PFSK-1 (cell line): ENCODE measurements around the gene RBCK1.

Source experiments
- FOXP2 ChIP-seq: optimal IDR thresholded peaks from 2 replicates; pipeline ENCODE3; 2011; ENCODE audit warnings: borderline replicate concordance, control low read depth, inconsistent platforms; ENCODE audit not compliant: insufficient read depth; ENCODE audit errors: extremely low read length, extremely low read depth
- POLR2AphosphoS5 ChIP-seq: IDR thresholded peaks from 2 replicates; pipeline ENCODE4 v1.6.1; 2012; ENCODE audit warnings: low read depth, mild to moderate bottlenecking, control low read depth, low read length, moderate library complexity
- SIN3A ChIP-seq: IDR thresholded peaks from 2 replicates; pipeline ENCODE4 v1.6.1; 2012; ENCODE audit warnings: mild to moderate bottlenecking, low read length, moderate library complexity, borderline replicate concordance; ENCODE audit not compliant: insufficient read depth
- TAF1 ChIP-seq: IDR thresholded peaks from 2 replicates; pipeline ENCODE4 v1.6.1; 2012; ENCODE audit warnings: low read length, control low read depth, borderline replicate concordance; ENCODE audit not compliant: insufficient read depth
- TF ChIP-seq, protein P1 (sequence below), 2 experiments: IDR thresholded peaks; 2 replicates each; pipeline versions ENCODE4 v1.6.1 to v1.8.0; 2011 to 2012; ENCODE audit warnings: low read depth in 2 of 2, low read length in 2 of 2, control low read depth in 1 of 2, inconsistent platforms in 1 of 2, mild to moderate bottlenecking in 1 of 2, moderate library complexity in 1 of 2; ENCODE audit not compliant: insufficient read depth in 1 of 2

Gene RBCK1

DNA sequence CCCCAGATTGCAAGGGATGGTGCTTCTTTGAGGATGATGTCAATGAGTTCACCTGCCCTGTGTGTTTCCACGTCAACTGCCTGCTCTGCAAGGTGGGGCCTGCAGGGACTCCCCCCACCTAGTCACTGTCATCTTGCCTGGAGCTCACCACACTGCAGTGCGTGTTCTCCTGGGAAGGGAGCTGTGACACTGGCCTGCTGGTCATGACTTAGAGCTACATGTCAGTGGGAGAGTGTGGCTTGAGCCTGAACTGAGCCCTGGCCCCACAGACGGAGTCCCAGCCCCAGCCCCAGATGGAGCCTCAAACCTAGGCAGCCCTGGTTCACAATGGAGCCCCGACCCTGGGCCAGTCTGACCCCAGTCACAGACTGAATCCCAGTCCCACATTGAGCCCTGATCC lies 19.3 kb downstream of the RBCK1 start:
- TF ChIP-seq TAF1 (no peak), FOXP2 (no peak), POLR2AphosphoS5 (no peak), SIN3A (no peak)
- TF ChIP-seq, protein P1, sequence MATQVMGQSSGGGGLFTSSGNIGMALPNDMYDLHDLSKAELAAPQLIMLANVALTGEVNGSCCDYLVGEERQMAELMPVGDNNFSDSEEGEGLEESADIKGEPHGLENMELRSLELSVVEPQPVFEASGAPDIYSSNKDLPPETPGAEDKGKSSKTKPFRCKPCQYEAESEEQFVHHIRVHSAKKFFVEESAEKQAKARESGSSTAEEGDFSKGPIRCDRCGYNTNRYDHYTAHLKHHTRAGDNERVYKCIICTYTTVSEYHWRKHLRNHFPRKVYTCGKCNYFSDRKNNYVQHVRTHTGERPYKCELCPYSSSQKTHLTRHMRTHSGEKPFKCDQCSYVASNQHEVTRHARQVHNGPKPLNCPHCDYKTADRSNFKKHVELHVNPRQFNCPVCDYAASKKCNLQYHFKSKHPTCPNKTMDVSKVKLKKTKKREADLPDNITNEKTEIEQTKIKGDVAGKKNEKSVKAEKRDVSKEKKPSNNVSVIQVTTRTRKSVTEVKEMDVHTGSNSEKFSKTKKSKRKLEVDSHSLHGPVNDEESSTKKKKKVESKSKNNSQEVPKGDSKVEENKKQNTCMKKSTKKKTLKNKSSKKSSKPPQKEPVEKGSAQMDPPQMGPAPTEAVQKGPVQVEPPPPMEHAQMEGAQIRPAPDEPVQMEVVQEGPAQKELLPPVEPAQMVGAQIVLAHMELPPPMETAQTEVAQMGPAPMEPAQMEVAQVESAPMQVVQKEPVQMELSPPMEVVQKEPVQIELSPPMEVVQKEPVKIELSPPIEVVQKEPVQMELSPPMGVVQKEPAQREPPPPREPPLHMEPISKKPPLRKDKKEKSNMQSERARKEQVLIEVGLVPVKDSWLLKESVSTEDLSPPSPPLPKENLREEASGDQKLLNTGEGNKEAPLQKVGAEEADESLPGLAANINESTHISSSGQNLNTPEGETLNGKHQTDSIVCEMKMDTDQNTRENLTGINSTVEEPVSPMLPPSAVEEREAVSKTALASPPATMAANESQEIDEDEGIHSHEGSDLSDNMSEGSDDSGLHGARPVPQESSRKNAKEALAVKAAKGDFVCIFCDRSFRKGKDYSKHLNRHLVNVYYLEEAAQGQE (IDR thresholded peaks at IDR 0.05; ENCODE audit: insufficient read depth in 1 of 2, low read depth in 2 of 2, low read length in 2 of 2) = no peak

DNA sequence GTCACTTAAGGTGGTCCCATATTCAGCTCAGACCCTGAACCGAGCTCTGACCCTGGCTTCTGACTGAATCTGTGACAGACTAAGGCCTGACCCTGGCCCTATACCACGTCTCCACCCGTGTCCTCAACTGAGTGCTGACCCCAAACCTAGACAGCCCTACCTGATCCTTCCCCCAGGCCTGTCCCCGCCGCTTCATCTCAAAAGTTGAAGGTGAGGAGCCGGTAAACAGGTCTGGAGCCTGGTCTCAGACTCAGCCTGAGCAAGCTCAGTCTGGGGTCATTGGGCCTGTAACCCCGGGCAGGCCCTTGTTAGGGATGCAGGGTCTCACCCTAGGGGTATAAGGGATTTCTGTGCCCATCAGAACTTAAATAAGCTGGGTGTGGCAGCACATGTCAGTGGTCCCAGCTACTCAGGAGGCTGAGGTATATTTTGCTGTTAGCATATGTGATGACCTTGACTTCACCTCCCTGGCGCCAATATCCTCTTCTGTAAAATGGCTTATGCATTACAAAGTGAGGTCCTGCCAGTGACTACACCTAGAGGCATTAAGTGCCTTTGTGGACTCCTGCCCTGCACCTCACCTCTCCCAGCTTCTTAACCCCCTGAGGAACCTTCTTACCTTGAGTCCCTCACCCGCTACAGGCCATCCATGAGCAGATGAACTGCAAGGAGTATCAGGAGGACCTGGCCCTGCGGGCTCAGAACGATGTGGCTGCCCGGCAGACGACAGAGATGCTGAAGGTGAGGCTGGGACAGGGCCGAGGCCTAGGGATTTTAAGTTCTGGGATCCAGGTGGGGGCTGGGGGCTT lies 20.0 kb downstream of the RBCK1 start:
- no peak for TF ChIP-seq POLR2AphosphoS5
- TF ChIP-seq FOXP2 = no peak

DNA sequence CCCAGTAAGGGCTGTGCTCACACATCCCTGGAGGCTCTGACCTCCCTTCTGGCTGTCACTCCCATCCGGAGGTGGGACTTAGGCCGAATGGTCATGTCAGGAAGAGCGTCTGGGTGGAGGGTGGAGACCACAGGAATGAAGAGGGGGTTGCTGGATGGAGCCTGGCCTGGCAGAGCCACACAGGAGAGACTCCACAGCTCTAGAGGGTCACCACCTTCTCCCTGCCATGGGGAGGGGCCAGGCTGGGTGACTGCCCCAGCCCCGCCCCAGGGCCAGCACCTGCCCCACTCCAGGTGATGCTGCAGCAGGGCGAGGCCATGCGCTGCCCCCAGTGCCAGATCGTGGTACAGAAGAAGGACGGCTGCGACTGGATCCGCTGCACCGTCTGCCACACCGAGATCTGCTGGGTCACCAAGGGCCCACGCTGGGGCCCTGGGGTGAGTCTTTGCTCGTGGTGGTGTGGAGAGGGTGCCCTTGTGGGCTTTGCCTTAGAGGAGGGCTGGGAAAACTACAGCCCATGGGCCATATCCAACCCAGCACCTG lies 20.6 kb downstream of the RBCK1 start:
- no peak for TF ChIP-seq SIN3A
- TF ChIP-seq, protein P1 (IDR thresholded peaks at IDR 0.05; ENCODE audit: insufficient read depth in 1 of 2, low read depth in 2 of 2, low read length in 2 of 2) = no peak
- no peak for TF ChIP-seq TAF1
- TF ChIP-seq POLR2AphosphoS5 = no peak
- TF ChIP-seq FOXP2 = no peak

DNA sequence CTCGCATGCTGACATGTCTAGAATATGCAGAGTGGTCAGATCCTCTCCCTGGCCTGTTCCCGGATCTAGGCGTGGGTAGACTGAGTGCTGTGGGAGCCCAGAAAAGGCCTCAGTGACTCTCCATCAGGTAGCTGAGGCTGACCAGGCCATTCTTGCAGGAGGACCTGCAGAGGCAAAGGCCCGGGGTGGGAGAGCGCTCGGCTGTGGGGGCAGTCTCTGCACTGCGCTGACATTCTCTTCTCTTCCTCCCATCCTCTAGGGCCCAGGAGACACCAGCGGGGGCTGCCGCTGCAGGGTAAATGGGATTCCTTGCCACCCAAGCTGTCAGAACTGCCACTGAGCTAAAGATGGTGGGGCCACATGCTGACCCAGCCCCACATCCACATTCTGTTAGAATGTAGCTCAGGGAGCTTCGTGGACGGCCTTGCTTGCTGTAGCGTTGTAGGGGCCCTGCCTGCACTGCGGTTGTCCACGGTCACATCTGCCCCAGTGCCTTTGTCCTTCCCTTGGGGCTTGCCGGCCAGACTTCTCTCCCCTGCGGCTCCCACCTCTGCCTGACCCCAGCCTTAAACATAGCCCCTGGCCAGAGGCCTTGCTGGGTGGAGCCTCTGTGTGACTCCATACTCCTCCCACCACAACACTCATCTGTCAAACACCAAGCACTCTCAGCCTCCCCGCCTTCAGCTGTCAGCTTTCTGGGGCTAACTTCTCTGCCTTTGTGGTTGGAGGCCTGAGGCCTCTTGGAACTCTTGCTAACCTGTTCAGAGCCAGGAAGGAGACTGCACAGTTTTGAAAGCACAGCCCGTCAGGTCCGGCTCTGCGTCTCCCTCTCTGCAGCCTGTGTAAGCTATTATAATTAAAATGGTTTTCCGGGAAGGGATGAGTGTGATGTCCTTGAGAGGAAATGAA lies 22.2 kb downstream of the RBCK1 start:
- TF ChIP-seq FOXP2 (peak; percentile 22), TAF1 (no peak)

DNA sequence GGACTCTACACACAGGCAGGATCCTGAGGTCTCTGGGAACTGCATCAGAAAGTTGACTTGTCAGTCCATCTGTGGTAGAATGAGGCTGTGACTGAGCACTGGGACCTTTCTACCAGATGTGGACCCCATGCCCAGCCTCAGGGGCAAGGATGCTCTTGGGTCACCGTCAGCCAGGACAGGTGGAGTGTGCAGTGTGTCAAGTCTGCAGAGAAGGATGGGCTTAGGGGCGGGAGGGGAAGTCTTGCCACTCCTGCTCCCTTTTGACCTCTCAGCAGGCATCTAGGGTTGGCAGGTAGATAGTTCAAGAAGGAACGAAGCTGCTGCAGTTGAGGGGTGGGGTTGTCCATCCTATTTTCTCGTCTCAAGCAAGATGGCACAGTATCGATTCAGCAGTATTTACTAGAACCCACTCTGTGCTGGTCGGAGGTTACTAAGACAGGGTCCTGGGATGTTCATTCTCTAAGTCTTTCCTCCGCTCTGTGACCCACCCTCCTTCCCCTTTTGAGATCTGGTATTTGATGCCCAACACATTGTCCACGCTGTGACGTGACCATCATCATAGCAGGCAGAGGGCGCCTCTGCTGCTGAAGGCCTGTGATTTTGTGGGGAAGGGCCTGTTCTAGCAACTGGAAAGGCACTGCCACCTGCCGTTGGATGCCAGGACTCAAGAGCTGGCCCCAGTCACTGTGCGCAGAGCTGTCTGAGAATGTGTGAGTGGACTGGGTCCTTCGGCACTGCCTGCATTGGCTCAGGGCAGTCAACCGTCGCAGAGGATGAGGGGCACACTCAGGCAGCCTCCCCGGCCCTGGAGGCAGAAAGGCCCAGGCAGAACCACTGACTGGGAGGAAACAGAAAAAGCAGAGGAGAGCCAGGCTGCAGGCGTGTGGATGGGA lies 23.2 kb downstream of the RBCK1 start:
- TF ChIP-seq SIN3A (no peak), TAF1 (no peak), FOXP2 (peak; percentile 40), POLR2AphosphoS5 (no peak)
- TF ChIP-seq, protein P1 (IDR thresholded peaks at IDR 0.05; ENCODE audit: insufficient read depth in 1 of 2, low read depth in 2 of 2, low read length in 2 of 2) = no peak
